Fibroblast of skin of scalp (primary cell): ENCODE measurements around the gene ZWILCH.
"Not testable (repeated sequence)": the region's sequence is repeated elsewhere in the genome, so short reads cannot be mapped to it uniquely, and the experiment has no call there.

Source experiments
- DNase-seq: peaks from one replicate; pipeline ENCODE4 v3.0.0-alpha.2; 2013

The ZWILCH gene

GRCh38 chr15:66488525-66488924, 16.6 kb upstream of the ZWILCH start:
- no peak for DNase-seq

- DNase-seq = no peak
Measured at GRCh38 chr15:66489179-66489791, 15.8 kb upstream of the ZWILCH start.

DNA sequence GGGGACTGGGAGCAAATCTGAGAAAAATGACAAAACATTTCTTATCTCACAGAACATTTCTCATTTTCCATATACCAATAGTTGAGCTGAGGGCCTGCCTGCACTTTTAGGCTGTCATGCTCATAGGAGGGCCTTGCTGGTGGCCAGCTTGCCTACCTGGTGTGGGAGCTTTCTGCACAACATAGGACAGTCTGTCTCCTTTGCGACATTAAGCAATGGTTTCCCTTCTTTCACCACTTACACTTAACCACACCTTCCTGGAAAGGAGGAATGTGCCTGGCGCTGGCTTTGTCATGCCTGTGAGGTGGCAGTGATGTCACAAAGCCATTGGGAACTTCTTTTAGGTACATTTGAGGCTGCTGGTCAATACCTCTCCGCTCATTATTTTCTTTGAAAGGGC, 13.3 kb upstream of the ZWILCH start:
- no peak for DNase-seq

GRCh38 chr15:66494262-66494661, 10.9 kb upstream of the ZWILCH start:
- no peak for DNase-seq

- no peak for DNase-seq
Measured at GRCh38 chr15:66496951-66497501, 8.1 kb upstream of the ZWILCH start.

DNA sequence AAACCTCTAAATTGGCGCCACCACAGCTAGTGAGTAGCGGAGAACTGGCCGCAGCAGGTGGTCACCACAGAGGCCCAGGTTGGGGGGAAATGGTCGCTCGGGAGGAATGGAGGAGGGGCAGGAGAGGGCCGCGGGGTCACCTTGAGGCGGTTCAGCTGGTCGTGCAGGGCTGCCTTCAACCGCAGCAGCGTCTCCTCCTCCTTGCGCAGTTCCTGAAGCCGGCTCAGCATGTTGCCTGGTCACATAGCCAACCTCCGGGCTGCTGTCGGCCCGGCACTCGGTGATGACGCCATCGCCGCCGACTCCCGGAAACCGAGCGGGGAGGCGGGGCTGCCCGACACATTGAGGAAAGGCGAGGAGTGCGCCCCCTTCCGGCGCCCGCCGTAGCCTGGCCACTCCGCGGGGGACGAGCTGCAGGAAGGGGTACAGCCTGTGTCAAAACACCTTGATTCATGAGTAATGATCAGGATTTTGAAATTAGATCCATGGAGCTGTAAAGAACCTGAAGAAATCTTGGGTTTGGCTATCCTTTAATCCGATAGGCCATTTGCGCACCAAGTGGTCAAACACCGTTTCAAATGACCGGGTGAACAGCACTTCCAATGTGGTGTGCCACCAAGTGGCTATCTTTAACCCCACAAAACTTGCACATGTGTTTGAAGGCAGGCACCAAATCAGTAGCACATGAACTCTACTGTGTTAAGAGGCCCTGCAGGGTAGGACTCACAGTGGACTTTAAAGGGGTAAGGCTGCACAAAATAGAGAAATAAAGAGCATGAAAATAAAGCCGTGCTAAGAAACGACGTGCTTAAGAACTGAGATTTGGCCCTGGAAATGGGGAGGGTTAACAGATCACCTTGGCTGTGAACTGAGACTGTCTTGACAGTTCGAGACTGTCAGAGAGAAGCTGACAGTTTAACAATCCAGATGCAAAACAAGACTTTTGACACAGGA, 7.3 kb upstream of the ZWILCH start, which contains the start of gene SNAPC5:
Gene SNAPC5 (minus strand): TSS at position 261 of the 954 bp plus-strand sequence. CDS start 31 bp downstream, at position 230.
- DNase-seq = peak; percentile 95

- peak; percentile 46 for DNase-seq
Measured at GRCh38 chr15:66498501-66499386, 6.4 kb upstream of the ZWILCH start.

GRCh38 chr15:66500346-66500745, 4.8 kb upstream of the ZWILCH start:
- DNase-seq = not testable (repeated sequence)

GRCh38 chr15:66502491-66502890, 2.6 kb upstream of the ZWILCH start:
- DNase-seq = no peak

DNA sequence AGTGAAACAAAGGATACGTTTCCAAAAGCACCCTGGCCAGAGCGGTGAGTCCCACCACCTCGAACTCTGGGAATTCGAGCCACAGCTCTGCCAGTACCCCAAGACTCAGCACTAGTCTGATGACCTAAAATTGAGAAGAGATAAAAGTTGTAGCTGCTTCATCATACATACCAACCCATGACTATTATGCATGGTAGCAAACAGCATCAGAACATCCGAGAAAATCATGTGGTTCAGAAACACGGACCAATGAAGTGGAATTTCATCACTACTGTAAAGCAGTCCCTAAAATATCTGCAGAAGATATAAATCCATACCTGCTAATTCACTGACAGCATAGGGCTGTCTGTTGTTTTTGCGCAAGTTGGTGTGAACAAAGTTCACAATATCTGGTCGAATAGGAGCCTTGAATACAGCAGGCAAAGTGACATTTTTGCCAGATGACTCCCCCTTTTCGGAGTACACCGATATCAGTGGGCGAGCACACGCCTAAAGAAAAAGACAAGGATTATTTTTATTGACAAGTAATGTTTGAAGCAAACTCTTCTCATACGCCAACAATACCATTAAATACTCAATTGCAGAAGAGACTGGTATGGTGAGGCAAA, 2.0 kb upstream of the ZWILCH start:
- not testable (repeated sequence) for DNase-seq

DNA sequence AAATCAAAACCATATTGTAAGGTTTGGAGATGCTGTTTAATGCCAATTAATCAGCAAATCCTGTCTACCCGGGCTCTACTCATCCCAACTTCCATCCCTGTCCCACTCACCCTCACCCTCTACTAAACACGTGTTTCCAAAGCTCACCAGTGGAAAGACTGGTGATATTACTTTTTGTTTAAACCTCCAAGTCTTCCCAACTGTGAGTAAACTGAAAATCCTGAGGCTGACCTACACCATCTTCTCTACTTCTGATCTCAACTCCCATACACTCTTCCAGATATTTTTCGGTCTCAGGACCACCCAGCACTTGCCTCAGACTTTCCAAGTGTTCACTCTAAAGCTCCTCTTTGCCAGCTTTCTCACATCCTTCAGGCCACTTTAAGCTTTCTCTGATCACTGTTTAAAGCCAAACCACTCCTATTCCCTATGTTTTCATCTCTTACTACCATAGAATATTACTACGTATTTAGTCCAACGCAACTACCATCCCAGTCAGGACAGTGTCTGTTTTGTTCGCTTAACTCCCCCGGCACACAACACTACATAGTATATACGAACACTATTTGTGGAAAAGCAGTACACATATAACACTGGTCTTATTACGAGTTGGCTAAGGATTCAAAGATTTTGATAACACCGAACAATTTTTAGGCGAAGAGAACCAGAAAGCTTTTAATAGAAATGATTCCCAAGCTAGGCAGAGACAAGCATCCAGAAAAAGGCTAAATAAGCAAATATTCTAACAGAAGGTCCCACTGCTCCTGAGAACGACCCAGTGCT, 1.2 kb upstream of the ZWILCH start:
- DNase-seq = no peak

DNA sequence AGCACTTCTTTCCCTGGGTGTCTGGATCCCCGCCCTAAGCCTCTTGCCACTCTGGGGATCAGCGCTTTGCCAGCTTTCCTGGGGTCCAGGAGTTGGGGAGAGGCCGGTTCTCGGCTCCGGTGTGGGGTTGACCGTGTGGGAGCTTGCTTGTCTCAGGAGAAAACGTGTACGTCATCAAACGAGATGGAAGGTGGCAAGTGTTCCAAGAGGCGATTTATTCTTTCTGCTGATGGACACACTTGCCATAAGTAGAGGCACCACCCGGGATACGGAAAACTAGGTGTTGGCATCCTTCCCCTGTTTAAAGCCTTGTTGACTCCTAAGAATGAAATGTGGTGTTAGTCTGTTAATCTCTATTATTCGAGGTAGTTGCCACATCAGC, 295 bp downstream of the ZWILCH start:
- no peak for DNase-seq

DNA sequence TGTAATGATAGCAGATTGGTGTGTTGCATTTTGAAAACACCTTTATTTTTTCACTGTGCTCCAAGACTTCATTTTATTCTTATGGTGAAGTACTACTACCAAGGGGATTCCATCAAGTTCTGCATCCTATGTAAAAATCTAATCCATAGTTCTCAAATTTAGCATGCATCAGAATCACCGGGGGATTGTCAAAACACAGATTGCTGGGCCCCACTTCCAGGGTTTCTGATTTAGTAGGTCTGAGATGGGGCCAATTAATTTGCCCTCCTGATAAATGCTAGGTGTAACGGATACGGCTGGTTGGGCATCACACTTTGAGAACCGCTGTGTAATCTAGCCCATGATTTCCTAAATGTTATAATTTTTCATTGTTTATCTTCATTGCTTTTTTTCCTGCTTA, 692 bp downstream of the ZWILCH start:
- DNase-seq = no peak

GRCh38 chr15:66508293-66508883, 3.3 kb downstream of the ZWILCH start:
- no peak for DNase-seq

DNA sequence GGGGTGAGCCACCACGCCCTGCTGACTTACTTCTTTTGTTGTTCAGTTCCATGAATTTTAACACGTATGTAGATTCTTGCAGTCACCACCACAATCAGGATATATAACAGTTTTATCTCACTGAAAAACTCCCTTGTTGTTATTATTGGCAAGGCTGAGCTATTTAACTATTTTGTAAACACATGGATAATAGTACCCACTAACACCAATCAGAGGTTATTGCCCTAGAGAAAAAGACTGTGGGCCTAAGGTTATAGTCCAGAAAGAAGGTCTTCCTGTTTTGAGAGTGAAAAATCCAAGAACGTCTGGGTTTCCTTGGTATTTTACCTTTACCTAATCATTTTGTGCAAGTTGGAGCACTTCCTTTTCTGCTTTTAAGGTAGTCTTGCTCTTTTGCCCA, 9.5 kb downstream of the ZWILCH start:
- no peak for DNase-seq

- peak; percentile 25 for DNase-seq
Measured at GRCh38 chr15:66515901-66516322, 10.8 kb downstream of the ZWILCH start.

GRCh38 chr15:66523926-66524325, 18.8 kb downstream of the ZWILCH start:
- no peak for DNase-seq

DNA sequence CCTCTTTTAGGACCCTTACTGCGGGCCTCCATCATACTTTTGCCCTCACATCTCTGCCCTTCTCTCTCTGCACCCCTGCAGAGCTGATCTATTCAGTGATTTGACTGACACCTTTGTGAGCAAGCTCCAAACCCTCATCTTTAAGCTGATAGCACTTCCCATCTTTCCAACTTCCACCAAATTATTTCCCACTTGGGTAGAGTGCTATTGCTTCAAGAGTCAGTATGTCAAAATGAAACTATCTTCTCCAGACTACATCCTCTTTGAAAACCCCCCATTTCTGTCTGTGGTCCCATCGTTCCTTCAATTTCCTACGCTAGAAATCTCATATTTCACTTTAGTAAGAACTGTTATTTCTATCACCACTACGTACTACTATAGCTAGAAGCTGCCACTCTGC, 19.7 kb downstream of the ZWILCH start:
- no peak for DNase-seq

- DNase-seq = no peak
Measured at GRCh38 chr15:66535056-66535455, 29.9 kb downstream of the ZWILCH start.

DNA sequence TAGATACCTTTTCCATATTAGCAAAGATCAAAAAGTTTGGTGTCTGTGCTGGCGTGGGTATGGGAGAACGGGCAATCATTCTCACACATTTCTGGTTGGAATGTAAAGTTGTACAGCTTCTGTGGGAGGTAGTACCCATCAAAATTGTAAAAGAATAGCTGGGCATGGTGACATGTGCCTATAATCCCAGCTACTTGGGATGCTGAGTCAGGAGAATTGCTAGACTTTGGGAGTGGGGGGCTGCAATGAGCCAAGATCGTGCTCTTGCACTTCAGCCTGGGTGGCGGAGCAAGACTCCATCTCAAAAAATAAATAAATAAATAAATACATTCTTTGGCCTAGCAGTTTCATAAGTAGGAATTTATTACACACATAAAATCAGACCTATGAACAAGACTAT, 37.8 kb downstream of the ZWILCH start:
- no peak for DNase-seq

- DNase-seq = no peak
Measured at GRCh38 chr15:66545255-66545654, 40.1 kb downstream of the ZWILCH start.
